Prostate gland (tissue), 2 donors: ENCODE results near the gene NLRP11. TPM values are rescaled to one million over a fixed set of nuclear protein-coding genes. Genes with fewer than 3 reads are reported as not detected.
"Not testable (repeated sequence)": the region's sequence is repeated elsewhere in the genome, so short reads cannot be mapped to it uniquely, and the experiment has no call there.

Experiments
- DNase-seq: peaks from one replicate; pipeline ENCODE4 v3.0.0-alpha.2; 2019; ENCODE audit warnings: low spot score
- H3K27ac ChIP-seq, 2 donors: fragments of 200-600 bp; sonication (generic); 2 replicates each; pipeline ENCODE4 v1.5.1; 2017 to 2019
- H3K27me3 ChIP-seq: fragments of 200-600 bp; sonication (generic); replicated peaks from 2 replicates; pipeline ENCODE4 v1.5.1; 2019; ENCODE audit not compliant: insufficient read depth
- H3K36me3 ChIP-seq, 2 donors: fragments of 200-600 bp; sonication (generic); 1 replicate in 1 of 2; 2 replicates in 1 of 2; pipeline versions ENCODE4 v1.5.1 to v1.8.1; 2017 to 2019
- H3K4me1 ChIP-seq: fragments of 200-600 bp; sonication (generic); replicated peaks from 2 replicates; pipeline ENCODE4 v1.5.1; 2019
- H3K4me3 ChIP-seq, 2 donors: fragments of 200-600 bp; sonication (generic); 2 replicates each; pipeline ENCODE4 v1.5.1; 2017 to 2019
- H3K9me3 ChIP-seq: fragments of 200-600 bp; sonication (generic); 2 replicates; pipeline ENCODE4 v1.5.1; 2017
- CTCF ChIP-seq, 4 experiments: fragments of 200-600 bp in 2 of 4; fragments of 450-650 bp in 2 of 4; sonication (generic) in 2 of 4; IDR thresholded peaks; 1 replicate in 3 of 4; 2 replicates in 1 of 4; pipeline ENCODE4 v1.5.1; 2016 to 2019; ENCODE audit warnings: antibody characterized with exemption in 4 of 4, mild to moderate bottlenecking in 2 of 4, moderate library complexity in 2 of 4
- POLR2A ChIP-seq: fragments of 450-650 bp; IDR thresholded peaks from one replicate; pipeline ENCODE4 v1.6.1; 2016; ENCODE audit warnings: antibody characterized with exemption, mild to moderate bottlenecking
- POLR2AphosphoS5 ChIP-seq: sonication (generic); formaldehyde crosslinking; IDR thresholded peaks from one replicate; pipeline ENCODE4 v1.6.1; 2017; ENCODE audit warnings: antibody characterized with exemption
- WGBS: methylation state at CpG from one replicate; pipeline ENCODE4 v1.1.5; 2018; 5-methylcytosine and 5-hydroxymethylcytosine counted together
- intact Hi-C: fragments of 100-400 bp; cut with DNase I; formaldehyde crosslinking; loops from one replicate; pipeline ENCODE4 v1.14.2; 2022
- total RNA-seq, 2 donors: library from RNA; depleted of rRNA; stranded (reverse); fragments of >200 nt; gene quantifications; one replicate each; pipeline ENCODE4 v1.1.0, GENCODE V29; 2016

Gene NLRP11
- total RNA-seq, 2 donors from 2014 or later, result 1.5 TPM; not detected in 1

- Histone ChIP-seq H3K36me3 (no peaks in the 10 kb centered on the region), H3K4me1 (no peaks in the 10 kb centered on the region), H3K9me3 (no peaks in the 10 kb centered on the region), H3K27me3 (no peaks in the 10 kb centered on the region), H3K27ac (no peak overlapping the region), H3K4me3 (no peak overlapping the region)
- intact Hi-C loops, result no loop called here
- no peak for DNase-seq
- 29% methylated on average over 7 of the region's 7 CpGs for WGBS
- TF ChIP-seq CTCF (IDR thresholded peaks at IDR 0.05) (no peak), POLR2AphosphoS5 (no peak), POLR2A (no peak)
Measured at GRCh38 chr19:55777528-55777927, 54.3 kb downstream of the NLRP11 start.

GRCh38 chr19:55769632-55770031, 62.2 kb downstream of the NLRP11 start:
- H3K9me3 ChIP-seq, DNase-seq, H3K27ac ChIP-seq, H3K36me3 ChIP-seq, H3K4me3 ChIP-seq, intact Hi-C loops, H3K4me1 ChIP-seq, H3K27me3 ChIP-seq: not testable (repeated sequence)
- 29% methylated on average over 2 of the region's 3 CpGs for WGBS

GRCh38 chr19:55768818-55769217, 63.0 kb downstream of the NLRP11 start, which contains the start of gene RFPL4AL1:
Gene RFPL4AL1, plus strand, starts transcription at chr19:55769118. Its CDS starts 2,687 bp downstream, at chr19:55771805.
- intact Hi-C loops, H3K4me1 ChIP-seq, H3K9me3 ChIP-seq, H3K27ac ChIP-seq, H3K27me3 ChIP-seq, H3K36me3 ChIP-seq, DNase-seq, H3K4me3 ChIP-seq: not testable (repeated sequence)
- WGBS, result 80% methylated on average over 6 of the region's 6 CpGs

- no peaks in the 10 kb centered on the region for H3K4me1 ChIP-seq
- no peaks in the 10 kb centered on the region for H3K36me3 ChIP-seq
- H3K27me3 ChIP-seq, result peaks cover 2% of the 10 kb centered on the region
- no peak overlapping the region for H3K27ac ChIP-seq
- no peak for TF ChIP-seq POLR2A
- TF ChIP-seq CTCF (IDR thresholded peaks at IDR 0.05), result no peak
- no peak for TF ChIP-seq POLR2AphosphoS5
- no peak overlapping the region for H3K4me3 ChIP-seq
- 70% methylated on average over 7 of the region's 7 CpGs for WGBS
- H3K9me3 ChIP-seq, result no peaks in the 10 kb centered on the region
- DNase-seq, result no peak
- intact Hi-C loops, result no loop called here
Measured at GRCh38 chr19:55766466-55766865, 65.3 kb downstream of the NLRP11 start.

GRCh38 chr19:55758797-55759196, 73.0 kb downstream of the NLRP11 start, which contains the start of gene RFPL4A:
Gene RFPL4A, plus strand, starts transcription at chr19:55759097. Its CDS starts 2,704 bp downstream, at chr19:55761801.
- not testable (repeated sequence) for H3K27ac ChIP-seq

GRCh38 chr19:55756808-55757207, 75.0 kb downstream of the NLRP11 start:
- H3K27me3 ChIP-seq, intact Hi-C loops, H3K4me3 ChIP-seq, H3K9me3 ChIP-seq, H3K27ac ChIP-seq, H3K4me1 ChIP-seq, DNase-seq, H3K36me3 ChIP-seq: not testable (repeated sequence)
- WGBS, result 80% methylated on average over 4 of the region's 4 CpGs

More at GRCh38 chr19:55758797-55759196, 73.0 kb downstream of the NLRP11 start, which contains the start of gene RFPL4A:
- WGBS, result 81% methylated on average over 3 of the region's 3 CpGs
- H3K9me3 ChIP-seq, H3K27me3 ChIP-seq, H3K36me3 ChIP-seq, intact Hi-C loops, H3K4me1 ChIP-seq, DNase-seq, H3K4me3 ChIP-seq: not testable (repeated sequence)

GRCh38 chr19:55753401-55753800, 78.4 kb downstream of the NLRP11 start:
- Histone ChIP-seq H3K9me3 (no peaks in the 10 kb centered on the region), H3K27me3 (no peaks in the 10 kb centered on the region), H3K36me3 (no peaks in the 10 kb centered on the region), H3K4me1 (no peaks in the 10 kb centered on the region), H3K27ac (no peak overlapping the region), H3K4me3 (no peak overlapping the region)
- intact Hi-C loops, result no loop called here
- WGBS, result 59% methylated on average over 3 of the region's 3 CpGs
- no peak for DNase-seq
- TF ChIP-seq CTCF (IDR thresholded peaks at IDR 0.05) (no peak), POLR2A (no peak), POLR2AphosphoS5 (no peak)
